HUES64 (cell line): Measurements from ENCODE around the gene DPM2.

Experiments
- H3K27ac ChIP-seq: 2 replicates; pipeline ENCODE4 v1.7.0; 2013; ENCODE audit warnings: low read depth, low read length, inconsistent platforms
- H3K27me3 ChIP-seq: 2 replicates; pipeline ENCODE4 v1.6.1; 2013; ENCODE audit warnings: mild to moderate bottlenecking, low read length; ENCODE audit not compliant: insufficient read depth
- H3K36me3 ChIP-seq: 2 replicates; pipeline ENCODE4 v1.6.1; 2013; ENCODE audit warnings: mild to moderate bottlenecking, low read length; ENCODE audit not compliant: insufficient read depth
- H3K4me1 ChIP-seq: 2 replicates; pipeline ENCODE4 v1.6.1; 2013; ENCODE audit warnings: mild to moderate bottlenecking, low read length, moderate library complexity; ENCODE audit not compliant: insufficient read depth
- H3K4me3 ChIP-seq: 2 replicates; pipeline ENCODE4 v1.5.1; 2013; ENCODE audit warnings: mild to moderate bottlenecking, low read length, moderate library complexity
- H3K9ac ChIP-seq: 2 replicates; pipeline ENCODE4 v1.6.1; 2013; ENCODE audit warnings: mild to moderate bottlenecking, low read depth, low read length
- H3K9me3 ChIP-seq: 2 replicates; pipeline ENCODE4 v1.6.1; 2013; ENCODE audit warnings: low read depth, low read length; ENCODE audit not compliant: insufficient read depth
- WGBS: fragments of 150-250, 120-280 bp; methylation state at CpG from one replicate; pipeline ENCODE4 v1.1.7; 2013; ENCODE audit warnings: missing lambda C conversion rate; 5-methylcytosine and 5-hydroxymethylcytosine counted together

Gene DPM2

DNA sequence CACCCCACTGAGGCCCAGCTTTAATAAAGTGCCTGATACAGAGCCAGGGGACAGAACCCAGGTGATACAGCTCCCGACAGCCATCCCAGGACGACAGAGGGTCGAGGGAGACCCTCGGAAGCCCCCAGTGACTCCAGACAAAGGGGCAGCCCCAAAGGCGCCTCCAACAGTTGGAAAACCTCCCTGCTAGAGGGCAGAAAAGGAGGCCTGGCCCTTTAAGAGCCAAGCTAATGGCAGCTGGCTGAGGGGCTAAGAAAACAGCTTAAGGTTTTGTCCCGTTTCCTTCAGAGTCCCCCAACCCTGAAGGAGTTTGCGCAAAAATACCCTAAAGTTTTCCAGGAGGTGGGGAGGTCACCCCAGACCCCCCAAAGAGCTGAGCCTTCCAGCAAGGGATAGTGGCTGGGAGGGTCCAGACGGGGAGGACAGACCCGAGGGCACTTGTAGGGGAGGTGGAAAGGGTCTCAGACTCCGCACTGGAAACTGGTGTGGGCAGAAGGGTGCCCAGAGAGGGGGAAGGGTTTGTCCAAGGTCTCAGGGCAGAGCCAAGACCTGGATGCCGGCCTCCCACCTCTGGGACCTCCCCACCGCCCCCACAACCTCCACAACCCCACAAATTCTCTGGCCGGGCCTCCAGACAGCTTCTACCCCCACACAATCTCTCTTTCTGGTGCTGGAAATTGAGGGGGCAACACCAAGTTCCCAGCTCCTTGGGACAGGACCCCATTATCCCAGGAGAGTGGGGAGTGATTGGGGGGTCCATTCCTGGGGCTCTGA lies 52.0 kb downstream of the DPM2 start:
- Histone ChIP-seq H3K4me1 (no peaks in the 10 kb centered on the region), H3K9ac (no peak overlapping the region), H3K27ac (no peak overlapping the region), H3K9me3 (no peaks in the 10 kb centered on the region), H3K27me3 (no peaks in the 10 kb centered on the region), H3K36me3 (peaks cover 28% of the 10 kb centered on the region), H3K4me3 (no peak overlapping the region)
- 77% methylated on average over 13 of the region's 13 CpGs for WGBS
